ENCODE measurements around the gene CIRBP. TPM values are rescaled to one million over a fixed set of nuclear protein-coding genes. Genes with fewer than 3 reads are reported as not detected.

CIRBP gene
- total and polyA plus RNA-seq, 9 of the 15 experiments (the other 6 are each of a cell fraction or from before 2014, with no cell fraction given): 20.5 to 327 (median 176) TPM

- TF ChIP-seq, protein P1, sequence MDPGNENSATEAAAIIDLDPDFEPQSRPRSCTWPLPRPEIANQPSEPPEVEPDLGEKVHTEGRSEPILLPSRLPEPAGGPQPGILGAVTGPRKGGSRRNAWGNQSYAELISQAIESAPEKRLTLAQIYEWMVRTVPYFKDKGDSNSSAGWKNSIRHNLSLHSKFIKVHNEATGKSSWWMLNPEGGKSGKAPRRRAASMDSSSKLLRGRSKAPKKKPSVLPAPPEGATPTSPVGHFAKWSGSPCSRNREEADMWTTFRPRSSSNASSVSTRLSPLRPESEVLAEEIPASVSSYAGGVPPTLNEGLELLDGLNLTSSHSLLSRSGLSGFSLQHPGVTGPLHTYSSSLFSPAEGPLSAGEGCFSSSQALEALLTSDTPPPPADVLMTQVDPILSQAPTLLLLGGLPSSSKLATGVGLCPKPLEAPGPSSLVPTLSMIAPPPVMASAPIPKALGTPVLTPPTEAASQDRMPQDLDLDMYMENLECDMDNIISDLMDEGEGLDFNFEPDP (CRISPR knock-in tag; IDR thresholded peaks at IDR 0.05): no peak
- no peak for TF ChIP-seq MCM7 (IDR thresholded peaks at IDR 0.05)
- TF ChIP-seq ZNF79 (CRISPR knock-in tag; IDR thresholded peaks at IDR 0.05; ENCODE audit: low read depth): no peak
- no peak for TF ChIP-seq MEF2A (IDR thresholded peaks at IDR 0.05; ENCODE audit: control insufficient read depth, low read depth, low read length)
- no peak for TF ChIP-seq ZNF347 (CRISPR knock-in tag; IDR thresholded peaks at IDR 0.05; ENCODE audit: low read depth)
- no peak for TF ChIP-seq MTA3 (IDR thresholded peaks at IDR 0.05; ENCODE audit: borderline replicate concordance)
- TF ChIP-seq, protein P2, sequence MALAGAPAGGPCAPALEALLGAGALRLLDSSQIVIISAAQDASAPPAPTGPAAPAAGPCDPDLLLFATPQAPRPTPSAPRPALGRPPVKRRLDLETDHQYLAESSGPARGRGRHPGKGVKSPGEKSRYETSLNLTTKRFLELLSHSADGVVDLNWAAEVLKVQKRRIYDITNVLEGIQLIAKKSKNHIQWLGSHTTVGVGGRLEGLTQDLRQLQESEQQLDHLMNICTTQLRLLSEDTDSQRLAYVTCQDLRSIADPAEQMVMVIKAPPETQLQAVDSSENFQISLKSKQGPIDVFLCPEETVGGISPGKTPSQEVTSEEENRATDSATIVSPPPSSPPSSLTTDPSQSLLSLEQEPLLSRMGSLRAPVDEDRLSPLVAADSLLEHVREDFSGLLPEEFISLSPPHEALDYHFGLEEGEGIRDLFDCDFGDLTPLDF (CRISPR knock-in tag; IDR thresholded peaks at IDR 0.05): 0 out of 2 replicates have a peak, but pooled peaks have one; percentile 9
- TF ChIP-seq FIP1L1 (IDR thresholded peaks at IDR 0.05; ENCODE audit: low read depth, low read length, poor library complexity, severe bottlenecking): peak; percentile 86
- no peak for TF ChIP-seq TAF15 (IDR thresholded peaks at IDR 0.05; ENCODE audit: low read depth, low read length)
- no peak for TF ChIP-seq ADNP (tag; IDR thresholded peaks at IDR 0.05)
- TF ChIP-seq NFIC (IDR thresholded peaks at IDR 0.05): peak; percentile 74
- TF ChIP-seq CSDE1 (IDR thresholded peaks at IDR 0.05): no peak
- no peak for TF ChIP-seq PHF20 (IDR thresholded peaks at IDR 0.05; ENCODE audit: partially characterized antibody)
- 0 out of 2 replicates have a peak, but pooled peaks have one; percentile 37 for TF ChIP-seq CREM (IDR thresholded peaks at IDR 0.05; ENCODE audit: low read depth)
- TF ChIP-seq, protein P3, sequence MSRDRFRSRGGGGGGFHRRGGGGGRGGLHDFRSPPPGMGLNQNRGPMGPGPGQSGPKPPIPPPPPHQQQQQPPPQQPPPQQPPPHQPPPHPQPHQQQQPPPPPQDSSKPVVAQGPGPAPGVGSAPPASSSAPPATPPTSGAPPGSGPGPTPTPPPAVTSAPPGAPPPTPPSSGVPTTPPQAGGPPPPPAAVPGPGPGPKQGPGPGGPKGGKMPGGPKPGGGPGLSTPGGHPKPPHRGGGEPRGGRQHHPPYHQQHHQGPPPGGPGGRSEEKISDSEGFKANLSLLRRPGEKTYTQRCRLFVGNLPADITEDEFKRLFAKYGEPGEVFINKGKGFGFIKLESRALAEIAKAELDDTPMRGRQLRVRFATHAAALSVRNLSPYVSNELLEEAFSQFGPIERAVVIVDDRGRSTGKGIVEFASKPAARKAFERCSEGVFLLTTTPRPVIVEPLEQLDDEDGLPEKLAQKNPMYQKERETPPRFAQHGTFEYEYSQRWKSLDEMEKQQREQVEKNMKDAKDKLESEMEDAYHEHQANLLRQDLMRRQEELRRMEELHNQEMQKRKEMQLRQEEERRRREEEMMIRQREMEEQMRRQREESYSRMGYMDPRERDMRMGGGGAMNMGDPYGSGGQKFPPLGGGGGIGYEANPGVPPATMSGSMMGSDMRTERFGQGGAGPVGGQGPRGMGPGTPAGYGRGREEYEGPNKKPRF (IDR thresholded peaks at IDR 0.05; ENCODE audit: low read depth, low read length): no peak
- no peak for TF ChIP-seq KLF10 (CRISPR knock-in tag; IDR thresholded peaks at IDR 0.05)
- TF ChIP-seq HNRNPLL (IDR thresholded peaks at IDR 0.05; ENCODE audit: low read depth, low read length, poor library complexity, severe bottlenecking): peak; percentile 31
- TF ChIP-seq JUND (IDR thresholded peaks at IDR 0.05; ENCODE audit: borderline replicate concordance, low read depth, low read length): no peak
- no peak for TF ChIP-seq JUND (tag; IDR thresholded peaks at IDR 0.05; ENCODE audit: borderline replicate concordance, low read depth, low read length)
- no peak for TF ChIP-seq ASH1L (IDR thresholded peaks at IDR 0.05; ENCODE audit: borderline replicate concordance, low read depth, partially characterized antibody)
- TF ChIP-seq ZNF41 (CRISPR knock-in tag; conservative IDR thresholded peaks at IDR 0.05): no peak
- TF ChIP-seq NCOA4 (IDR thresholded peaks at IDR 0.05; ENCODE audit: partially characterized antibody): no peak
- TF ChIP-seq ZNF24 (IDR thresholded peaks at IDR 0.05): no peak
- TF ChIP-seq LARP7 (IDR thresholded peaks at IDR 0.05): no peak
These were observed 513 bp downstream of the CIRBP start (continued) for GRCh38 chr19:1269478-1270212.

All from K562 (cell line).